ENCODE results near the gene POU2F1. TPM values are rescaled to one million over a fixed set of nuclear protein-coding genes. Genes with fewer than 3 reads are reported as not detected.
"Not testable (repeated sequence)": the region's sequence is repeated elsewhere in the genome, so short reads cannot be mapped to it uniquely, and the experiment has no call there.

POU2F1 gene
- total RNA-seq, 6 donors from 2014 or later = 9.1 to 26.8 (median 15.6) TPM

DNA sequence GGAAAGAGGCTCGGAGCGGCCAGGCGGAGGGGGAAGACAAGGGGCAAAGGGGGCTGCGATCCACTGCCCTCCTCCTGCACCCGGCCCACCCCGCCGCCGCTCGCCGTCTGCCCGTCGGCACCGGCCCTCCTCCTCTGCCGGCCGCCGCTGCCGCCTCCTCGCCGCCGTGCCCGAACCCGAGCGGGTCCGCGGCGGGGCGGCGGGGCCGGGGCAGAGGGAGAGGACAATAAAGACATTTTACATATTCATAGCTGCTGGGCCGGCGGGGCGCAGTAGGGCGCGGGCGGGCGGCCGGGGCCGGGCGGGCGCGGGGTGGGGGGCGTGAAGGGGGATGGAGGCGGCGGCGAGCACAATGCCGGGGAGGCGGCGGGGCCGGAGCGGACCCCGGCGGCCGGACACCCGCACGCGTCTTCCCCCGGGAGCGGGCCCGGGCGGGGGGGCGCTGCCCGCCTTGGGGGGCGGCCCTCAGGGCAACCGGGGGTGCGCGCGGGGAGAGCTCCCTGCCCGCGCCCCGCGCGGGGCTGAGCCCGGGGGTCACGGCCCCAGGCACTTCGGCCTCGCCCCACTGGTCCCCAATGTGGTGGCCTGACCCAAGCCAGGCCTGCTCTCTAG, 546 bp downstream of the POU2F1 start:
- TF ChIP-seq EP300 (IDR thresholded peaks at IDR 0.05) = no peak
- peak in 1 of 4 donors; percentile 36 for TF ChIP-seq POLR2A (IDR thresholded peaks at IDR 0.05)
- peak in 1 of 2 donors; percentile 0 for TF ChIP-seq POLR2AphosphoS5 (IDR thresholded peaks at IDR 0.05)

DNA sequence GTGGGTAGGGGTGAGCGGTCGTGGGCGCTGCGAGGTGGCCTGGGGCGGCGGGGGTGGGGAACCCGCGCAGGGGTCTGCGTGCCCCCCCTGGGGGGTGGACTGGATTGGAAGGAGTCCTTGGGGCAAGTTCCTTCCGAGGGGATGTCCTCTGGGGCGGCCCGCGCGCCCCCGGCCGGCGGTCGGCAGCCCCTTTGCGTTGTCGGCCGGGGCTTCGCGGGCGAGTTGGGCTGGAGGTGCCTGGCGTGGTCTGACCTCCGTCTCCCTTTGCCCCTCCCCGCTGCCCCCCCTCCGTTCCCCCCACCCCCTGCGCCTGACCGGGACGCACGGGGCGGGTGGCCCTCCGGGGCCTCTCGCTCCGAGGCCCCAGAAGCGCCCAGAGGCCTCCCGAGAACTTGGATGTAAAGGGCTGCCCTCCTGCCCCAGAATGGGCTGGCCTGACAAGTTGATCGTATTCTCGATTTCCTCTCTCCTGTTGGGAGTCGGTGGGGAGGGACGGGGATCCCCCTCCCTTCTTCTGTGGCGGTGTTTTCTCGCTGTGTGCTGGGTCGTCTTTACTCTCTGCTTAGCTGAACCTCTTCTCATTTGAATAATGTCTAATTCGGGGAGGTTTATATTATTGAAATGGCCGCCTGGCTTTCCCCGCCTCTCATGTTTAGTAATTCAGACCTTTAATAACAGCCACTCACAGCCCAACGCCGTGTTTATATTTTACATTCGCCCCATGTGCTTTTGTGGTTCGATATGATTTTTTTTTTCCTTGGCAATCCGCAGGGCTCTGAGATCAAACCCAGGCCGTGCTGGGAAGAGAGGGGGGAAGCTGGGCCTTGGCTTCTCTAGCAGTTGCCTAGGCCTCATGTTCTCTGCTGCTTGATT, 1.3 kb downstream of the POU2F1 start:
- peak; percentile 80 to 92 for DNase-seq
- Histone ChIP-seq H3K27ac (peak overlapping the region; percentile 96 to 99 (median 98)), H3K9me3 (no peaks in the 10 kb centered on the region), H3K36me3 (no peaks in the 10 kb centered on the region), H3K4me3 (peak overlapping the region; percentile 62 to 93 (median 89)), H3K27me3 (no peaks in the 10 kb centered on the region), H3K4me1 (peaks cover 21 to 38% (median 30%) of the 10 kb centered on the region in 4 donors)
- peak in 3 of 4 donors; percentile 34 to 90 (median 72) for TF ChIP-seq POLR2A (IDR thresholded peaks at IDR 0.05)
- TF ChIP-seq, protein P1, sequence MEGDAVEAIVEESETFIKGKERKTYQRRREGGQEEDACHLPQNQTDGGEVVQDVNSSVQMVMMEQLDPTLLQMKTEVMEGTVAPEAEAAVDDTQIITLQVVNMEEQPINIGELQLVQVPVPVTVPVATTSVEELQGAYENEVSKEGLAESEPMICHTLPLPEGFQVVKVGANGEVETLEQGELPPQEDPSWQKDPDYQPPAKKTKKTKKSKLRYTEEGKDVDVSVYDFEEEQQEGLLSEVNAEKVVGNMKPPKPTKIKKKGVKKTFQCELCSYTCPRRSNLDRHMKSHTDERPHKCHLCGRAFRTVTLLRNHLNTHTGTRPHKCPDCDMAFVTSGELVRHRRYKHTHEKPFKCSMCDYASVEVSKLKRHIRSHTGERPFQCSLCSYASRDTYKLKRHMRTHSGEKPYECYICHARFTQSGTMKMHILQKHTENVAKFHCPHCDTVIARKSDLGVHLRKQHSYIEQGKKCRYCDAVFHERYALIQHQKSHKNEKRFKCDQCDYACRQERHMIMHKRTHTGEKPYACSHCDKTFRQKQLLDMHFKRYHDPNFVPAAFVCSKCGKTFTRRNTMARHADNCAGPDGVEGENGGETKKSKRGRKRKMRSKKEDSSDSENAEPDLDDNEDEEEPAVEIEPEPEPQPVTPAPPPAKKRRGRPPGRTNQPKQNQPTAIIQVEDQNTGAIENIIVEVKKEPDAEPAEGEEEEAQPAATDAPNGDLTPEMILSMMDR (IDR thresholded peaks at IDR 0.05) = no peak
- TF ChIP-seq POLR2AphosphoS5 (IDR thresholded peaks at IDR 0.05) = peak; percentile 31 to 84
- 0 to 1% methylated on average over 16 to 35 of the region's 54 CpGs for WGBS, 2 donors
- peak; percentile 57 to 71 for ATAC-seq (ENCODE audit: low FRiP score in 2 of 2)

More for the DNA sequence above, 546 bp downstream of the POU2F1 start:
- DNase-seq (peak; percentile 25 to 93), ATAC-seq (ENCODE audit: low FRiP score in 2 of 2) (peak; percentile 11 to 16)
- Histone ChIP-seq H3K4me3 (peak overlapping the region; percentile 62 to 93 (median 89)), H3K4me1 (peaks cover 15 to 31% (median 26%) of the 10 kb centered on the region in 4 donors), H3K36me3 (no peaks in the 10 kb centered on the region), H3K27me3 (no peaks in the 10 kb centered on the region), H3K27ac (peak overlapping the region; percentile 96 to 99 (median 98)), H3K9me3 (no peaks in the 10 kb centered on the region)
- 0 to 4% methylated on average over 2 to 25 of the region's 76 CpGs for WGBS, 2 donors

DNA sequence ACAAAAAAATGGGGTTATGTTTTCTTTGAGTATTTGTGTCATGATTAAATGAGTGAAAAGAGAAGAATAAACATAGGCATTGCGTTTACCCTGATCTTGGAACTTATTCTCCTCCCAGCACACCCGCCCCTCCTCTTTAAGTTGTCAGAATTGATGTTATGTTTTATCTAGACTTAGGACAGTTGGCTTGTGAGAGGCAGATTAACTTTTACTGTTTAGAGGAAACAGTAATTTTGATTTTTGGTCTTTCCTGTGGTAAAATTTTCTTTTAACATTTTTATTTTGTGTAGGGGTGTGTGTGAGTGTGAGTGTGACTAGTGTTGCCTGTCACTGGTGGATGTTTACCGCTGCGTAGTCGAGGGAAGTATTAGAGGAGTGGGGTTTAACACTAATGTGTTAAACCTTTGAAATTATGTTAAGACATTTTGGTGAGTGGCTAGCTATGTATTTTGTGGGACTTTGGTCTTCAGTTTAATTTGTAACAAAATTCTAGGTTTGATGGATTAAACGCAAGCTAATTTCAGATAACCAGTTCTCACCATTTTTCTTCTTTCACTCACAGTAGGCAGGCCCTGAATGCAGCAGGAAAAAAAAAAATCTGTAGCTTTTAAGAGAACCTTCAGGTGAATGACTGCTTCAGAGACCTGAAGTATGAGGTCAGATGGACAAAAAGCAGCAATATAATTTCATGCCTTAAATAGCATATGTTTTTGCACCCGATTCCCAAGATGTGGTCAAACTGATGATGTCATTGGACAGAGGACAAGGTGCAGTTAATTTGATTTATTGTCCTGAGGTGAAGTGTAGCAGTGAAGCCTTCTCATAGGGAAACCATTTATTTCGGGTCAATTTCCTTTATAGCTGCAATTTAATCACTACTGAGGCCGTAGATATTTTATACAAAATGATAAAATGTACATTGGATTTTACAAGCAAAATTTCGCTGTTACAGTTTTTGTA, 2.7 kb downstream of the POU2F1 start:
- Histone ChIP-seq H3K4me3 (no peak overlapping the region), H3K9me3 (no peaks in the 10 kb centered on the region), H3K27ac (peak overlapping the region; percentile 96 to 99 (median 98)), H3K27me3 (no peaks in the 10 kb centered on the region), H3K36me3 (no peaks in the 10 kb centered on the region), H3K4me1 (peaks cover 29 to 51% (median 37%) of the 10 kb centered on the region in 4 donors)
- TF ChIP-seq POLR2A (IDR thresholded peaks at IDR 0.05) = no peak
- no peak for TF ChIP-seq EP300 (IDR thresholded peaks at IDR 0.05)
- TF ChIP-seq POLR2AphosphoS5 (IDR thresholded peaks at IDR 0.05) = no peak
- TF ChIP-seq, protein P1 (IDR thresholded peaks at IDR 0.05) = no peak
- DNase-seq (no peak), ATAC-seq (ENCODE audit: low FRiP score in 2 of 2) (no peak)
- WGBS, 2 donors = 74 to 80% methylated on average over 10 of the region's 10 CpGs

DNA sequence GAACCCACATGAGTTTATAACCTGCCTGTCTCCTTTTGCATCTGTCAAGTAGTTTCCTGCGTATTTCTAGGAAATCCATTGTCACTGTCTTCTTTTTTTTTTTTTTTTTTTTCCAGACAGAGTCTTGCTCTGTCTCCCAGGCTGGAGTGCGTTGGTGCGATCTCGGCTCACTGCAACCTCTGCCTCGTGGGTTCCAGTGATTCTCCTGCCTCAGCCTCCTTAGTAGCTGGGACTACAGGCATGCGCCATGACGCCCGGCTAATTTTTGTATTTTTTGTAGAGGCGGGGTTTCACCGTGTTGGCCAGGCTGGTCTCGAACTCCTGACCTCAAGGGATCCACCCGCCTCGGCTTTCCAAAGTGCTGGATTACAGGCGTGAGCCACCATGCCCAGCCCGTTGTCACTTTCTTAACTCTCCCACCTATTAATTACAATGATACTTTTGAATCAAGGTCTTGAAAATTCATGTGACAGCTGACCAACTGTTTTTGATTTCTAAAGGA, 4.1 kb downstream of the POU2F1 start:
- not testable (repeated sequence) for ATAC-seq (ENCODE audit: low FRiP score in 2 of 2); H3K9me3 ChIP-seq; H3K36me3 ChIP-seq; DNase-seq; H3K27me3 ChIP-seq; H3K4me3 ChIP-seq; H3K27ac ChIP-seq
- 92% methylated on average over 15 of the region's 15 CpGs for whole genome bisulfite sequencing, 2 donors
- H3K4me1 ChIP-seq = peaks cover 23 to 54% (median 36%) of the 10 kb centered on the region in 4 donors

DNA sequence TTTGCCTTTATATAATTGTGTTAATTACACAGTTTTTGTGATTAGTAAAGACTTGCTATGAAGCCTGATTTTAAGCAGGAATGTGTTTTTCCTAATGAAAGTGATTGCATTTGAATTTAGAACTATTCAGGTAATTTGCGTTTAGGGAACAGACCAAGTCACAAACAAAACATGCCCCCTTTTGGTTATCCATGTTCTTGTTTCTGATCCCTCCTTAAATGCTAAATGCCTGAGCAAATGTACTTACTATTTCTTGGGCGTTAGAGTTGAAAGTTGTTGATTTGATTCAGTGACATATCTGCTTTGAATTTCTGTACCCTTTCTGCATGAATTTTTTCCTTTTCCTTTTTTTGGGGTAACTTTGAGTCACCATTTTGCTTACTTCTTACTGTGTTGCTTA, 5.2 kb downstream of the POU2F1 start:
- H3K27me3 ChIP-seq = no peaks in the 10 kb centered on the region
- 44 to 74% methylated on average over 2 of the region's 2 CpGs for WGBS, 2 donors
- no peaks in the 10 kb centered on the region for H3K36me3 ChIP-seq
- no peak overlapping the region for H3K27ac ChIP-seq
- H3K9me3 ChIP-seq = no peaks in the 10 kb centered on the region
- ATAC-seq (ENCODE audit: low FRiP score in 2 of 2) (no peak), DNase-seq (no peak)
- peaks cover 23 to 65% (median 40%) of the 10 kb centered on the region in 4 donors for H3K4me1 ChIP-seq
- no peak overlapping the region for H3K4me3 ChIP-seq
- TF ChIP-seq, protein P1 (IDR thresholded peaks at IDR 0.05) = no peak
- TF ChIP-seq EP300 (IDR thresholded peaks at IDR 0.05) = no peak
- no peak for TF ChIP-seq POLR2A (IDR thresholded peaks at IDR 0.05)
- no peak for TF ChIP-seq POLR2AphosphoS5 (IDR thresholded peaks at IDR 0.05)

All from upper lobe of left lung (tissue), 6 donors.